Esophagus muscularis mucosa (tissue), 4 donors: ENCODE results near the gene FER. TPM values are rescaled to one million over a fixed set of nuclear protein-coding genes. Genes with fewer than 3 reads are reported as not detected.

Experiments used
- DNase-seq: peaks from one replicate; pipeline ENCODE4 v3.0.0-alpha.2; 2017; ENCODE audit errors: extremely low spot score
- H3K27ac ChIP-seq, 4 donors: fragments of 200-600 bp; sonication (generic); replicated peaks in 1 of 4; 1 replicate in 3 of 4; 2 replicates in 1 of 4; pipeline ENCODE4 v1.5.1; 2016 to 2019; ENCODE audit warnings: mild to moderate bottlenecking in 1 of 4
- H3K27me3 ChIP-seq, 4 donors: fragments of 200-600 bp; sonication (generic); one replicate each; pipeline versions ENCODE4 v1.5.1 to v1.6.0; 2016 to 2019
- H3K36me3 ChIP-seq, 4 donors: fragments of 200-600 bp; sonication (generic); one replicate each; pipeline ENCODE4 v1.5.1; 2016 to 2019
- H3K4me1 ChIP-seq, 4 donors: fragments of 200-600 bp; sonication (generic); one replicate each; pipeline ENCODE4 v1.5.1; 2016 to 2019
- H3K4me3 ChIP-seq, 4 donors: fragments of 200-600 bp; sonication (generic); 1 replicate in 2 of 4; 2 replicates in 2 of 4; pipeline ENCODE4 v1.5.1; 2016 to 2019; ENCODE audit warnings: mild to moderate bottlenecking in 4 of 4, moderate library complexity in 1 of 4
- H3K9me3 ChIP-seq, 4 donors: fragments of 200-600 bp; sonication (generic); 1 replicate in 3 of 4; 2 replicates in 1 of 4; pipeline ENCODE4 v1.5.1; 2016 to 2019
- EP300 ChIP-seq: sonication (generic); formaldehyde crosslinking; IDR thresholded peaks from one replicate; pipeline ENCODE4 v1.6.1; 2017; ENCODE audit warnings: antibody characterized with exemption
- POLR2A ChIP-seq: fragments of 450-650 bp; IDR thresholded peaks from one replicate; pipeline ENCODE4 v1.6.1; 2017; ENCODE audit warnings: antibody characterized with exemption, moderate library complexity, mild to moderate bottlenecking, low read depth
- POLR2AphosphoS5 ChIP-seq, 2 donors: sonication (generic); formaldehyde crosslinking; IDR thresholded peaks; one replicate each; pipeline ENCODE4 v1.6.1; 2017; ENCODE audit warnings: antibody characterized with exemption in 2 of 2
- WGBS: methylation state at CpG from one replicate; pipeline ENCODE4 v1.1.5; 2018; 5-methylcytosine and 5-hydroxymethylcytosine counted together
- intact Hi-C: fragments of 100-400 bp; cut with DNase I; formaldehyde crosslinking; loops from one replicate; pipeline ENCODE4 v1.15.1; 2023
- total RNA-seq, 4 donors: library from RNA; depleted of rRNA; stranded (reverse); fragments of >200 nt; gene quantifications; one replicate each; pipeline versions ENCODE4 v1.1.0 to v1.2.1, GENCODE V29; 2016
- TF ChIP-seq, protein P1 (sequence below), 3 experiments: fragments of 200-600 bp in 2 of 3; fragments of 450-650 bp in 1 of 3; sonication (generic) in 2 of 3; IDR thresholded peaks; one replicate each; pipeline ENCODE4 v1.5.1; 2017 to 2019; ENCODE audit warnings: antibody characterized with exemption in 3 of 3, mild to moderate bottlenecking in 2 of 3, moderate library complexity in 1 of 3

The FER gene
- total RNA-seq, 4 donors from 2014 or later = 17.6 to 32.8 (median 25.4) TPM

DNA sequence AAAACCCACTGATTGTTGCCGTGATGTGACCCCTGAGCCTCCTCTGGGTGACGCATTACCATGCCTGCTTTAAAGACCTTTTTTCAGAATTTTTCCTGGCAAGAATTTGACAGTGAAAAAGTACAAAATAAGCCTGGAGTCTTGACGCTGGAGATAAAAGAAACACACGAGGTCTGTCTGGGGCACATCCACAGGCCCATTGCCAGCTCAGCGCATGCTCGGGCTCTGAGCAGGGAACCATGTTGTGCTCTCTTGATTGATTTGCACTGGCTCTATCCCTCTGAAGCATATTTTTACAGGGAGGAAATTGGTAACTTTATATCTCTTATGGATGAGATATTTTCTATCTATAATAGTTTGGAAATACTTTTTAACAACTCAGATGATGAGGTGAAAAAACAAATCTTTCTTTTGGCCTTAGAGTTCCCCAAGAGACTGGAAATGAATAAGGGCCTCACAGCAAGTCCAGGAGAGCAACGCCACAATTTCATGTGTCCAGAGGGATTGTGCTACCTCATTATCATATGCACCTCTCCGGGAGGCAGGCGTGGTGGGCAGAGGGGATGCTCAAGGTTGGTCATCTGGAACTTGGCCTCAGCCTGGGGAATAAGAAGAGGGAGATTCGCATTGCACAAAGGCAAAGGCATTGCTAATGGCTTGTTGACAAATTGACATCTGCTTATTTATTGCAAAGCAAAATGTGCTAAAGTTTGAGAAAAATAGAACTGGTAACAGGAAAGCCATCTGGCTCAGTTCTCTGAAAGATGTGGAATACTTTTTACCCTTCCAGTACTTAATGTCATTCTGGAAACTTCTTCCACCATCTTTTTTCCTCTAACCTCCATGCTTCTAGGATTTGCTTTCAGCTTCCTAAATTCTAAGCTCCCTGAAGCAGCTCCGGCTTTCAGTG lies 478.3 kb downstream of the FER start:
- Histone ChIP-seq H3K4me1 (peaks cover 0 to 5% (median 0%) of the 10 kb centered on the region in 4 donors), H3K27me3 (no peaks in the 10 kb centered on the region), H3K9me3 (no peaks in the 10 kb centered on the region), H3K36me3 (no peaks in the 10 kb centered on the region), H3K27ac (no peak overlapping the region), H3K4me3 (no peak overlapping the region)
- intact Hi-C loops = no loop called here
- no peak for TF ChIP-seq EP300
- TF ChIP-seq, protein P1, sequence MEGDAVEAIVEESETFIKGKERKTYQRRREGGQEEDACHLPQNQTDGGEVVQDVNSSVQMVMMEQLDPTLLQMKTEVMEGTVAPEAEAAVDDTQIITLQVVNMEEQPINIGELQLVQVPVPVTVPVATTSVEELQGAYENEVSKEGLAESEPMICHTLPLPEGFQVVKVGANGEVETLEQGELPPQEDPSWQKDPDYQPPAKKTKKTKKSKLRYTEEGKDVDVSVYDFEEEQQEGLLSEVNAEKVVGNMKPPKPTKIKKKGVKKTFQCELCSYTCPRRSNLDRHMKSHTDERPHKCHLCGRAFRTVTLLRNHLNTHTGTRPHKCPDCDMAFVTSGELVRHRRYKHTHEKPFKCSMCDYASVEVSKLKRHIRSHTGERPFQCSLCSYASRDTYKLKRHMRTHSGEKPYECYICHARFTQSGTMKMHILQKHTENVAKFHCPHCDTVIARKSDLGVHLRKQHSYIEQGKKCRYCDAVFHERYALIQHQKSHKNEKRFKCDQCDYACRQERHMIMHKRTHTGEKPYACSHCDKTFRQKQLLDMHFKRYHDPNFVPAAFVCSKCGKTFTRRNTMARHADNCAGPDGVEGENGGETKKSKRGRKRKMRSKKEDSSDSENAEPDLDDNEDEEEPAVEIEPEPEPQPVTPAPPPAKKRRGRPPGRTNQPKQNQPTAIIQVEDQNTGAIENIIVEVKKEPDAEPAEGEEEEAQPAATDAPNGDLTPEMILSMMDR (IDR thresholded peaks at IDR 0.05) = no peak
- no peak for TF ChIP-seq POLR2A
- no peak for TF ChIP-seq POLR2AphosphoS5 (IDR thresholded peaks at IDR 0.05)
- DNase-seq = peak; percentile 64
- 72% methylated on average over 11 of the region's 11 CpGs for WGBS

DNA sequence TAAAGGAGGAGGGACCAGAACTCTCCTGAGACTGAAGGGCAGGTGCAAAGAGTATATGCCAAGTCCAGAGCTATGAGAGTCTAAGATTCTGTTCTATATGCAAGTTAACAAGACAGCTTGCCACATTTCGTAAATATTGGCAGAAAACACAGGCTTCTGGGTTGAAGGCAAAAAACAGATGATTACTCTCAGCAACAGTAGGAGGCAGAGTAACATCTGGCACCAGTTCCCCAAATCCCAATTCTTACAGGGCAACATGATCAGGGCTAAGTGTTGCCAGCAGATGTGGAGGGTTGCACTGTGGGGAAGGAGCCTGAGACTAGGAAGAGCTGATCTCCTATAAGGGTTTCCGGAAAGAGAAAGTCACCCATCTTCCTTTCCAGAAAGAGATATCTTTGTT lies 482.7 kb downstream of the FER start:
- intact Hi-C loops = no loop called here
- Histone ChIP-seq H3K27me3 (no peaks in the 10 kb centered on the region), H3K27ac (no peak overlapping the region), H3K36me3 (no peaks in the 10 kb centered on the region), H3K4me1 (peaks cover 0 to 5% (median 0%) of the 10 kb centered on the region in 4 donors), H3K4me3 (no peak overlapping the region), H3K9me3 (peaks cover 0 to 2% (median 0%) of the 10 kb centered on the region in 4 donors)
- no peak for DNase-seq
- WGBS = 88% methylated on average over 2 of the region's 2 CpGs
- TF ChIP-seq EP300 (no peak), POLR2A (no peak), POLR2AphosphoS5 (IDR thresholded peaks at IDR 0.05) (no peak)
- TF ChIP-seq, protein P1 (IDR thresholded peaks at IDR 0.05) = no peak

DNA sequence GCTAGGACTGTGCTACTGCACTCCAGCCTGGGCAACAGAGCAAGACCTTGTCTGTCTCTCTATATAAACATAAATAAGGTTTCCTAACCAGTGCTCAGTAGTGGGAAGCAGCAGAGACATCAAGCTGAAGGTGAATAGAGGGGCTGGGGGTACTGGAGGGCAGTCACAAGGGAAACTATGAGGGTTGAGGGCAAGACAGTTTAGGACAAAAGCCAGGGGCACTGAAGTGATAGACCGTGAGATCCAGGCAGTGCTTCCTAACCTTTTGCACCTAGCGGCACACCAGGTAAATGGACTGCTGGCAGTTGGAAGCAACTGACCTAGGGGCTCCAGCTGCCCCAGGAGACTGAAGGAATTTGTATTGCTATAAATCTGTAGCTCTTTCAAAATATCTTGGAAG lies 483.6 kb downstream of the FER start:
- TF ChIP-seq EP300 = no peak
- TF ChIP-seq POLR2A = no peak
- TF ChIP-seq, protein P1 (IDR thresholded peaks at IDR 0.05) = no peak
- no peak for TF ChIP-seq POLR2AphosphoS5 (IDR thresholded peaks at IDR 0.05)
- no peak for DNase-seq
- intact Hi-C loops = no loop called here
- H3K9me3 ChIP-seq = peaks cover 0 to 12% (median 6%) of the 10 kb centered on the region in 4 donors
- no peak overlapping the region for H3K4me3 ChIP-seq
- no peaks in the 10 kb centered on the region for H3K27me3 ChIP-seq
- no peak overlapping the region for H3K27ac ChIP-seq
- 80% methylated on average over 2 of the region's 2 CpGs for WGBS
- H3K4me1 ChIP-seq = no peaks in the 10 kb centered on the region
- no peaks in the 10 kb centered on the region for H3K36me3 ChIP-seq

DNA sequence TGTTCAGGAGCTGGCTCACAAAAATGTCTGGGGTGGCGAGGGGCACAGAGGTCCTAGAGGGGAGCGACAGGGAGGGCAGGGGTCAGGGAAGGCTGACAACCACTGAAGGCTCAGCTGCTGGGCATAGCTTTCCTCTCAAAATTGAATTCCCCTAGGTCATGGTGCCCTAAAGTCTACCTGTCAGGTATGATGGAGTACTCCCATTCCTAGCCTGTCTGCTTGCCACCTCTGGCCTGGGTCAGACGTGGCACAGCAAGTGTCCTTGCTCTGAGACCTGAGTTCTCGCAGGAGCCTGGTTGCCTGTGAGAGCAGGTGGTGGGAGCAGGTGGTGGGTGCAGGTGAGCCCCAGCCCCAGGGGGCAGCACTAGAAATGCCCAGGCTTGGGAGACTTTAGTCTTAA lies 486.7 kb downstream of the FER start:
- H3K4me3 ChIP-seq = no peak overlapping the region
- DNase-seq = no peak
- no peak overlapping the region for H3K27ac ChIP-seq
- intact Hi-C loops = no loop called here
- H3K36me3 ChIP-seq = no peaks in the 10 kb centered on the region
- H3K9me3 ChIP-seq = peaks cover 0 to 24% (median 16%) of the 10 kb centered on the region in 4 donors
- no peak for TF ChIP-seq EP300
- TF ChIP-seq, protein P1 (IDR thresholded peaks at IDR 0.05) = no peak
- no peak for TF ChIP-seq POLR2AphosphoS5 (IDR thresholded peaks at IDR 0.05)
- TF ChIP-seq POLR2A = no peak
- no peaks in the 10 kb centered on the region for H3K4me1 ChIP-seq
- H3K27me3 ChIP-seq = no peaks in the 10 kb centered on the region
- 81% methylated on average over 4 of the region's 4 CpGs for WGBS
